Left ventricle myocardium inferior (tissue), 1 donor: ENCODE measurements around the gene NEK2. TPM values are rescaled to one million over a fixed set of nuclear protein-coding genes. Genes with fewer than 3 reads are reported as not detected.

Experiments used
- DNase-seq: peaks from one replicate; pipeline ENCODE4 v3.0.0-alpha.2; 2020
- H3K27ac ChIP-seq: fragments of 200-600 bp; replicated peaks from 2 replicates; pipeline ENCODE4 v1.8.0; 2021
- H3K27me3 ChIP-seq: fragments of 200-600 bp; 2 replicates; pipeline ENCODE4 v1.8.0; 2021; ENCODE audit warnings: low read depth
- H3K36me3 ChIP-seq: fragments of 200-600 bp; 2 replicates; pipeline ENCODE4 v1.8.0; 2021
- H3K4me1 ChIP-seq: fragments of 200-600 bp; 2 replicates; pipeline ENCODE4 v1.8.0; 2021
- H3K4me3 ChIP-seq: fragments of 200-600 bp; 2 replicates; pipeline ENCODE4 v1.8.0; 2021; ENCODE audit warnings: mild to moderate bottlenecking, moderate library complexity
- H3K9me3 ChIP-seq: fragments of 200-600 bp; replicated peaks from 2 replicates; pipeline ENCODE4 v1.8.0; 2021
- CTCF ChIP-seq: fragments of 200-600 bp; IDR thresholded peaks from 2 replicates; pipeline ENCODE4 v1.8.0; 2021; ENCODE audit warnings: antibody characterized with exemption, mild to moderate bottlenecking, borderline replicate concordance
- intact Hi-C: fragments of 100-400 bp; cut with micrococcal nuclease; formaldehyde crosslinking; loops from one replicate; pipeline ENCODE4 v1.11.0; 2022
- total RNA-seq: library from RNA; stranded (reverse); fragmentation: NEBNext Ultra II Directional; extraction: Animal tissue kit (Norgen Biotek cat#: 25700); gene quantifications from one replicate; pipeline ENCODE4 v1.2.1, GENCODE V29; 2021
- donor health status: DM: no; HTN: yes; CAD: no; lungs with severe emphysema.

The NEK2 gene
- total RNA-seq, 1 donor from 2014 or later, result 0.19 TPM

DNA sequence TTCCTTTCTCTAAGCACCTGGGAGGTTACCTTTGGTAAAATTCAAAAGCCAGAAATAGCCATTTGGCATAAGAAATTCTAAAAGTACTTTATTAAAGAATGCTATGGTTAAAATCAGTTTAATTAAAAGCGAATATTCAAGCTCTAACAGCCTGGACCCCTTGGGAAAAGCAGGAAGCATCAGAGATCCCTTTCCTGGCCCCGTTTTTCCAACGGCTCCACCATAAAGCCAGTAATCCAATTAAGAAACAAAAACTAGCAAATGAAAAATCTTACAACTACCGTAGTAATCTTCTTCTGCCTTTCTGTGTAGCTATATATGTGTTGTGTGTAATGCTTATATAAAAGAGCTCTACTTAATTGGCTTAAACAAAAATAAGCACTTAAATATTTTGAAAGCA, 33.5 kb upstream of the NEK2 start:
- intact Hi-C loops, result no loop called here
- Histone ChIP-seq H3K4me1 (peaks cover 9% of the 10 kb centered on the region), H3K36me3 (no peaks in the 10 kb centered on the region), H3K27me3 (no peaks in the 10 kb centered on the region), H3K9me3 (no peaks in the 10 kb centered on the region), H3K4me3 (no peak overlapping the region), H3K27ac (no peak overlapping the region)
- no peak for TF ChIP-seq CTCF
- no peak for DNase-seq

- intact Hi-C loops, result no loop called here
- no peaks in the 10 kb centered on the region for H3K36me3 ChIP-seq
- no peak overlapping the region for H3K4me3 ChIP-seq
- TF ChIP-seq CTCF, result no peak
- no peak overlapping the region for H3K27ac ChIP-seq
- no peaks in the 10 kb centered on the region for H3K9me3 ChIP-seq
- DNase-seq, result no peak
- H3K27me3 ChIP-seq, result no peaks in the 10 kb centered on the region
- H3K4me1 ChIP-seq, result peaks cover 9% of the 10 kb centered on the region
Observed at GRCh38 chr1:211708006-211708405, 32.6 kb upstream of the NEK2 start.

DNA sequence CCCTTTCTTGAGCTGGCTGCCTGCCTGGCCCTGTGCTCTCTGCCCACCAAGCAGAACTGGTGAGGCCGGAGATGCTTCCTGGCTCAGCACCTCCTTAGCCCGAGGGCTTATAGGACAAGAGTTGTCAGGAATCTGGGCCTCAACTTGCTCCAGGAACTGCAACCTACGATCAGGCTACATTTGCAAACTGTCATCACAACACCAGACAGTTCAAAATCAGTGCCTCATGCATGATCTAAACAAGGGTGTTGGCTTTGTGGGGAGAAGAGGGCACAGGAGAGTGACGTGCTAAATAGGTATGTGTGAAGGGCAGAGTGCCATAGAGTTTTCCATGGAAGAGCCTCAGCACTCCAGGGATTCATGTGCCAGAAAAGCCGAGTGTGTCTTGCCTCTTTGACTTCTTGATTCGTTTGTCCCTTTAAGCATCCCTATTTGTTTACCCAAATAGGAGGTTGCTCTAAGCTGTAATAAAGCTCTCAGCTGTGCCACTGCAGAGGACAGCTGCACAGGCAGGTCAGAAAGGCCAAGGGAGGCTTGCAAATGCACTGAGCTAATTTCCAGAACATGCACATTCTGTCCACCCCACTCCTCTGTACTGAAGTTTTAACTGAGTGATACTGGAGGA, 30.2 kb upstream of the NEK2 start:
- no peaks in the 10 kb centered on the region for H3K27me3 ChIP-seq
- no peak overlapping the region for H3K27ac ChIP-seq
- intact Hi-C loops, result no loop called here
- no peak overlapping the region for H3K4me3 ChIP-seq
- H3K36me3 ChIP-seq, result no peaks in the 10 kb centered on the region
- DNase-seq, result no peak
- H3K4me1 ChIP-seq, result peaks cover 9% of the 10 kb centered on the region
- H3K9me3 ChIP-seq, result no peaks in the 10 kb centered on the region
- no peak for TF ChIP-seq CTCF

DNA sequence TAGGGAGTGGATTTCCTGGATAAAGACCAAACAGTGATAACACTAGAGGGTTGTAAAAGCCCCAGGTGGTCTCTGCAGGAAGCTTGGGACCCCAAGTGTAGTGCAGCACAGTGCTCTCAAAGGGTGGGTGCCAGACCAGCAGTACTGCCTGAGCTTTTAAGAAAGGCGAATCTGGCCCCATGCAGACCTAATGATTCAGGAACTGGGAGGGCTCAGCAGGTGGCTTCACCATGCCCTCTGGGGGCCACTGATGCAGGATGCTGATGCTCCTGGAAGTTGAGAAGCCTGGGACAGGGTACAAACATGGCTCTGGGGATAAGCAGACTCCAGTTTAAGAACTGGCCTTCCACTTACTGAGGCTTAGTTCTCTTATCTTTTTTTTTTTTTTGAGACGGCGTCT, 29.1 kb upstream of the NEK2 start:
- Histone ChIP-seq H3K27me3 (no peaks in the 10 kb centered on the region), H3K36me3 (no peaks in the 10 kb centered on the region), H3K27ac (no peak overlapping the region), H3K9me3 (no peaks in the 10 kb centered on the region), H3K4me3 (no peak overlapping the region), H3K4me1 (peaks cover 9% of the 10 kb centered on the region)
- intact Hi-C loops, result no loop called here
- TF ChIP-seq CTCF, result no peak
- no peak for DNase-seq

DNA sequence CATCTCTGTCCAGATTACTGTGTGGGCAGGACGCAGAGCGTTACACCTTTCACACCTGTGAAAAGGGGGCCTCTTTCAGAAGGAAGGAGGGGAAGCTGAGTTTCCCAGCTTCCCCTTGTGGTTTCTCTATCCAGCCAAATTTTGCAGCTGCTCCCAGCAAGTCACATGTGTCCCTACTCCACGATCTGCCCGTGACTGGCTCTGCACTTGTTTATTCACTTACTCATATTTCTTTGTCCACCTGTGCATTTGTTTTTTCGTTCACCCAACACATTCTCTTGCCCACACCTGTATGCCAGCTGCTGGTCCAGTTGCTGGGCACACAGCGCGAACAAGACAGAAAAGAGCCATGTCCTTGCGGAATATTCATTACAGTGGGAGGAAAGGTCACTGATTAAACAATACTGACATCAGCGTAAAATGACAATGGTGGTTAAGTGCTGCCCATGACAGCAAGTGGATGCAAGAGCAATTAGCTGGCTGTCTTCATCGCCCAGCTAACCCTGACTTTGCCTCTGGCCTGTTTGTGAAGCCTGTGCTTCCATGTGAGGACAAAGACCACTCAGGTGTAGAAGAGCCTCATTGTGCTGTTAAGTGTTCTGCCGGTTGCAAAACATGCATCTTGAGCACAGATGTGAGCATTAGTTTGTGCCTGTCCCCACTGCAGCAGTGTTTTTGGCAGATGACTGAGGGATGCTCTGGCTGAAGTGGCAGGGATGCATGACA, 28.6 kb upstream of the NEK2 start:
- DNase-seq, result no peak
- TF ChIP-seq CTCF, result no peak
- H3K27me3 ChIP-seq, result peaks cover 4% of the 10 kb centered on the region
- no peaks in the 10 kb centered on the region for H3K9me3 ChIP-seq
- intact Hi-C loops, result no loop called here
- no peak overlapping the region for H3K4me3 ChIP-seq
- no peaks in the 10 kb centered on the region for H3K36me3 ChIP-seq
- H3K27ac ChIP-seq, result no peak overlapping the region
- H3K4me1 ChIP-seq, result peaks cover 10% of the 10 kb centered on the region
